A673 (cell line): ENCODE data around the gene HAPLN2.

ENCODE experiments used
- EZH2 ChIP-seq: fragments of 200-600 bp; sonication (generic); IDR thresholded peaks from 2 replicates; pipeline ENCODE4 v1.6.1; 2017; ENCODE audit warnings: borderline replicate concordance, low read depth, mild to moderate bottlenecking, mixed read lengths, antibody characterized with exemption, low read length; ENCODE audit not compliant: poor library complexity, severe bottlenecking
- TF ChIP-seq, protein P1 (sequence below): fragments of 300-800, 200-600 bp; sonication (generic); conservative IDR thresholded peaks from 2 replicates; pipeline ENCODE4 v1.5.1; 2017; ENCODE audit warnings: low read depth, mild to moderate bottlenecking, antibody characterized with exemption, low read length, moderate library complexity, mixed read lengths

DNA sequence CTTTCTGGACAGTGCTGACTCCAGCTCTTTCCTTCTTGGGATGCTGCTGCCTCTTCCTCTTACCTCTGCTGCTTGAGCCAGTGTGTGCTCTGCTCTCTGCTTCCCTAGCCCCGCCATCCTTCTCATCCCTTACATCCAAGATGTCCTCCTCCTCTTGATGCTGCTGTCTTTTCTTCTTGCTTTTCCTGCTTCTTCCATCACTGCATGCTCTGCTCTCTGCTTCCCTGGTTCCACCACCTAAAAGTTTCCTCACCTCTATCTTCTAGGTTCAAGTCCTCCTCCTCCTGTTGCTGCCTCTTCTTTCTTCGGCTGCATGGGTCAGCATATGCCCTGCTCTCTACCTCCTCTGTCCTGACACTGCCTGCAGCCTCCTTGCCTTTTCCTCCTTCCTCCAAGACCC, 24.2 kb upstream of the HAPLN2 start:
- TF ChIP-seq EZH2: no peak
- TF ChIP-seq, protein P1, sequence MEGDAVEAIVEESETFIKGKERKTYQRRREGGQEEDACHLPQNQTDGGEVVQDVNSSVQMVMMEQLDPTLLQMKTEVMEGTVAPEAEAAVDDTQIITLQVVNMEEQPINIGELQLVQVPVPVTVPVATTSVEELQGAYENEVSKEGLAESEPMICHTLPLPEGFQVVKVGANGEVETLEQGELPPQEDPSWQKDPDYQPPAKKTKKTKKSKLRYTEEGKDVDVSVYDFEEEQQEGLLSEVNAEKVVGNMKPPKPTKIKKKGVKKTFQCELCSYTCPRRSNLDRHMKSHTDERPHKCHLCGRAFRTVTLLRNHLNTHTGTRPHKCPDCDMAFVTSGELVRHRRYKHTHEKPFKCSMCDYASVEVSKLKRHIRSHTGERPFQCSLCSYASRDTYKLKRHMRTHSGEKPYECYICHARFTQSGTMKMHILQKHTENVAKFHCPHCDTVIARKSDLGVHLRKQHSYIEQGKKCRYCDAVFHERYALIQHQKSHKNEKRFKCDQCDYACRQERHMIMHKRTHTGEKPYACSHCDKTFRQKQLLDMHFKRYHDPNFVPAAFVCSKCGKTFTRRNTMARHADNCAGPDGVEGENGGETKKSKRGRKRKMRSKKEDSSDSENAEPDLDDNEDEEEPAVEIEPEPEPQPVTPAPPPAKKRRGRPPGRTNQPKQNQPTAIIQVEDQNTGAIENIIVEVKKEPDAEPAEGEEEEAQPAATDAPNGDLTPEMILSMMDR: no peak
